Right atrium auricular region (tissue), 2 donors: Measurements from ENCODE around the gene SEMA4A. TPM values are rescaled to one million over a fixed set of nuclear protein-coding genes. Genes with fewer than 3 reads are reported as not detected.

Experiments used
- DNase-seq: peaks from one replicate; pipeline ENCODE4 v3.0.0-alpha.2; 2019; ENCODE audit warnings: low spot score
- H3K27ac ChIP-seq, 2 donors: fragments of 200-600 bp; sonication (generic); 1 replicate in 1 of 2; 2 replicates in 1 of 2; pipeline ENCODE4 v1.5.1; 2016 to 2019
- H3K27me3 ChIP-seq, 2 donors: fragments of 200-600 bp; sonication (generic); one replicate each; pipeline versions ENCODE4 v1.5.1 to v1.6.0; 2017 to 2019
- H3K36me3 ChIP-seq: fragments of 200-600 bp; sonication (generic); one replicate; pipeline ENCODE4 v1.5.1; 2016
- H3K4me1 ChIP-seq, 2 donors: fragments of 200-600 bp; sonication (generic); one replicate each; pipeline versions ENCODE4 v1.5.1 to v1.6.0; 2017 to 2019
- H3K4me3 ChIP-seq, 2 donors: fragments of 200-600 bp; sonication (generic); 1 replicate in 1 of 2; 2 replicates in 1 of 2; pipeline ENCODE4 v1.5.1; 2017 to 2019; ENCODE audit warnings: mild to moderate bottlenecking in 1 of 2, moderate library complexity in 1 of 2
- H3K9me3 ChIP-seq, 2 donors: fragments of 200-600 bp; sonication (generic); one replicate each; pipeline ENCODE4 v1.5.1; 2019
- CTCF ChIP-seq, 2 donors: fragments of 200-600 bp; sonication (generic); IDR thresholded peaks; one replicate each; pipeline ENCODE4 v1.5.1; 2019; ENCODE audit warnings: antibody characterized with exemption in 2 of 2
- total RNA-seq, 2 donors: library from RNA; depleted of rRNA; stranded (reverse); fragments of >200 nt; gene quantifications; one replicate each; pipeline ENCODE4 v1.1.0, GENCODE V29; 2016

SEMA4A gene
- total RNA-seq, 2 donors from 2014 or later: 2.0 to 4.2 TPM

DNA sequence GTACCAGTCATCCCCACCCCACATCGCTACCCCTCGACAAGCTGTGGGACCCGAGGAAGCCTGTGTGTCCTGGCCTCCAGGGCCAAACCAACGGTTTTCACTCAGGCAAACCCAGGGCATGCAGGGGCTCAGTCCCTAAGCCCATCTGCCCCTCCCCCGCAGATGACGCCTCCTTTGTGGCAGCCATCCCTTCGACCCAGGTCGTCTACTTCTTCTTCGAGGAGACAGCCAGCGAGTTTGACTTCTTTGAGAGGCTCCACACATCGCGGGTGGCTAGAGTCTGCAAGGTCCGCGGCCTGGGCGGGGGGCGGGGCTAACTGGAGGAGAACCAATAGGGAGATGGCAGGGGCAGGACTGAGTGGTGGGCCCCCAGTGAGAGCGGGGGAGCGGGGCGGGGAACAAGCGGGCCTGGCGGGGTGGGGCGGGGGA is 7.4 kb downstream of the SEMA4A start:
- peak overlapping the region; percentile 93 to 95 for H3K27ac ChIP-seq
- no peaks in the 10 kb centered on the region for H3K27me3 ChIP-seq
- no peaks in the 10 kb centered on the region for H3K36me3 ChIP-seq
- TF ChIP-seq CTCF (IDR thresholded peaks at IDR 0.05): no peak
- H3K4me3 ChIP-seq: peak overlapping the region; percentile 34 to 59
- peak; percentile 94 for DNase-seq
- peaks cover 0 to 29% of the 10 kb centered on the region in 2 donors for H3K4me1 ChIP-seq
- no peaks in the 10 kb centered on the region for H3K9me3 ChIP-seq

DNA sequence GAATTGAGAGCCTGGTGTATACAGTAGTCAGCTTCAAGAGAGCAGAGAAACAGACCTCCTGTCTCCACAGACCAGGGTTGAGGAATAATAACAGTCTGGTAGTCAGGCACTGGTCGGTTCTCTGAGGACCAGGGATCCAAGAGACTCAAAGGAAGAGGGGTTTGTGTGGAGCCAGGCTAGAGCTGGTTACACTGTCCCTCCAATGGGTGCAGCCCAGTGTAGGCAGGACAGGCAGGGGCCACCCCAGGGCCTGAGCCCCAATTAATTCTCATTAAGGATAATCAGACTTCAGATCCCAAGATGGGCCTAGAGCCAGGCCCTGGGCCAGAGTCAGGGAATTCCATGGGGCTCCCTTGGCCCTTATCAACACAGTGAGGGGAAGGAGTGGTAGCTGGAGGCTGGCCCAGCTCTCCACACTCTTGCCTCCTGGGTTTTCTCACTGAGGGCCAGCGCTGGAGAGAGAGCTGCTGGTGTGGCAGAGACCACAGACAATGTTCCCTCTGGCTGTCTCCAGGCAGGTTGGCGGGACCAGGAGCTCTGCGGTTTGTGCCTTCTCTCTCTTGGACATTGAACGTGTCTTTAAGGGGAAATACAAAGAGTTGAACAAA is 9.1 kb downstream of the SEMA4A start:
- Histone ChIP-seq H3K4me3 (no peak overlapping the region), H3K9me3 (no peaks in the 10 kb centered on the region), H3K27ac (peak overlapping the region; percentile 93 to 95), H3K4me1 (peaks cover 0 to 29% of the 10 kb centered on the region in 2 donors), H3K36me3 (no peaks in the 10 kb centered on the region), H3K27me3 (no peaks in the 10 kb centered on the region)
- TF ChIP-seq CTCF (IDR thresholded peaks at IDR 0.05): no peak
- no peak for DNase-seq

DNA sequence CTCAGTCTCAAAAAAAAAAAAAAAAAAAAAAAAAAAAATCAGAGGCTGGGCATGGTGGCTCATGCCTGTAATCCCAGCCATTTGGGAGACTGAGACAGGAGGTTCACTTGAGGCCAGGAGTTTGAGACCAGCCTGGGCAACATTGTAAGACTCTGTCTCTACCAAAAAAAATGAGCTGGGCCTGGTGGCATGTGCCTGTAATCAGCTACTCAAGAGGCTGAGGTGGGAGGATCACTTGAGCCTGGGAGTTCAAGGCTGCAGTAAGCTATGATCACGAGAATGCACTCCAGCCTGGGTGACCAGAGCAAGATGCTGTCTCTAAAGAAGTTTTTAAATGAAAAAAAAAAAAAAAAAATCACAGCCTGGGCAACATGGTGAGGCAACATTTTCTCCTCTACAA is 10.3 kb downstream of the SEMA4A start:
- Histone ChIP-seq H3K27me3 (no peaks in the 10 kb centered on the region), H3K4me3 (no peak overlapping the region), H3K4me1 (peaks cover 0 to 29% of the 10 kb centered on the region in 2 donors), H3K36me3 (no peaks in the 10 kb centered on the region), H3K9me3 (no peaks in the 10 kb centered on the region), H3K27ac (no peak overlapping the region)
- no peak for TF ChIP-seq CTCF (IDR thresholded peaks at IDR 0.05)
- no peak for DNase-seq

GRCh38 chr1:156164125-156164831 is 10.9 kb downstream of the SEMA4A start:
- H3K4me1 ChIP-seq: peaks cover 0 to 29% of the 10 kb centered on the region in 2 donors
- no peak overlapping the region for H3K4me3 ChIP-seq
- H3K36me3 ChIP-seq: no peaks in the 10 kb centered on the region
- no peak for DNase-seq
- TF ChIP-seq CTCF (IDR thresholded peaks at IDR 0.05): no peak
- no peak overlapping the region for H3K27ac ChIP-seq
- H3K27me3 ChIP-seq: no peaks in the 10 kb centered on the region
- H3K9me3 ChIP-seq: no peaks in the 10 kb centered on the region

DNA sequence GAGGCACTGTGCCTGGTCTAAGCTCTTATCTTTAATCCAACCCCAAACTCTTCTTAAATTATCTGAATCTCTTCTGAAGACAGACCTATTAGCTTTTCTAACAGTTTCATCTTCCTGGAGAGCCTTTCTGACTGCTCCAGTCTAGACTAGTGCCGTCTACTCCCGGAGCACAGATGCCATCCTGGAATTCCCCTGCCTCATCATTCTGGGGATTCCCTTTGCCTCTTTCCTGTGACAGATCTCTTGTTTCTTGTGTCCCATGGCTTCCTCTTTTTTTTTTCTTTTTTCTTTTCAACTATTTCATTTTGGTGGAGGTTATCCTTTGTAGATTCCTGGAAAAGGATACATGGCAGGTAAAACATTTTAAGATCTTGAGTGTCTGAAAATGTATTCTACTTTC is 11.7 kb downstream of the SEMA4A start:
- H3K9me3 ChIP-seq: no peaks in the 10 kb centered on the region
- H3K4me3 ChIP-seq: no peak overlapping the region
- no peaks in the 10 kb centered on the region for H3K36me3 ChIP-seq
- no peaks in the 10 kb centered on the region for H3K27me3 ChIP-seq
- no peak for TF ChIP-seq CTCF (IDR thresholded peaks at IDR 0.05)
- H3K4me1 ChIP-seq: peaks cover 0 to 26% of the 10 kb centered on the region in 2 donors
- DNase-seq: no peak
- H3K27ac ChIP-seq: no peak overlapping the region
